Pons (tissue), 1 donor: Measurements from ENCODE around the gene TNFSF12.

Source experiments
- DNase-seq: peaks from one replicate; pipeline ENCODE4 v3.0.0-alpha.2; 2016; ENCODE audit warnings: low spot score

Gene TNFSF12

DNA sequence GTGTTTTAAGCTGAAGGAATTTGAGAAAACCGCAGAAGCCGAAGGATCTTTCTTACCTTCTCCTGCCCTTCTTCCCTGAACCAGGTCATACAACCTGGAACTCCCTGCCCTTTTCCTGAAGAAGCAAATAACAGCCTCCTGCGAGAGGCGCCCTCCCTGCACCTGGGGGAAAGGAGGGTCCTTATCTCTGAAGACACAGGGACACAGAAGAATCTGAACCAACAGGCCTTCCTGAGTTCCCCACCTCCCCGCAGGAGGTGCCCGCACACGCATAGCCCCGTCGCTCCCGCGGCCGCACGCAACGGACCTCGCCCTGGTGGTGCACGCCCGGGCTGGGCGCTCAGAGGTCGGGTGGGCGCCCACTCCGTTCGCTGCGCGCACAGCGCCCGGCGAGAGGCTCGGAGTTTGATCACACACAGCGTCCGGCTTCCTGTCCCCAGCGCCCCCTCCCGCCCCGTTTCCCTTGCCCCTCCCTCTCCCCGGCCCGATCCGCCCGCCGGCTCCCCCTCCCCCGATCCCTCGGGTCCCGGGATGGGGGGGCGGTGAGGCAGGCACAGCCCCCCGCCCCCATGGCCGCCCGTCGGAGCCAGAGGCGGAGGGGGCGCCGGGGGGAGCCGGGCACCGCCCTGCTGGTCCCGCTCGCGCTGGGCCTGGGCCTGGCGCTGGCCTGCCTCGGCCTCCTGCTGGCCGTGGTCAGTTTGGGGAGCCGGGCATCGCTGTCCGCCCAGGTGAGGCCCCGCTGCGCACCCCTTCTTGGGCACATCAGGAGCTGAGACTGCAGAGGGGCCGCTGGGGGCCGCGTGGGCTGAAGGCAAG lies at the start of gene TNFSF12:
TNFSF12 (plus strand) TSS at position 474 of the 816 bp plus-strand sequence; CDS start at position 570, 96 bp downstream.
- DNase-seq: no peak

- DNase-seq: no peak
Observed at GRCh38 chr17:7499161-7499560, 49.7 kb upstream of the TNFSF12 start.

DNA sequence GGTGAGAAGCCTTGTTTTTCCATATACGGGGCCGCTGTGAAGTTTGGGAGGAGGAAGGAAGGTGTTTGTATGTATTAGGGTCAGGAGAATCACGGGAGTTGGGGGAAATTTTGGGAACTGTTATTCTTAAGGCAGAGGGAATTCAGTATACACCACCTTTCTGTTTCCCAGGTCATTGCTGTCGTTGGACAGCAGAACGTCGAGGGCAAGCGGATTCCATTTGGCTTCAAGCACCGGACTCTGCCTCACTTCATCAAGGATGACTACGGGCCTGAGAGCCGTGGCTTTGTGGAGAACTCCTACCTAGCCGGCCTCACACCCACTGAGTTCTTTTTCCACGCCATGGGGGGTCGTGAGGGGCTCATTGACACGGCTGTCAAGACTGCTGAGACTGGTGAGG lies 47.1 kb upstream of the TNFSF12 start:
- DNase-seq: no peak

DNA sequence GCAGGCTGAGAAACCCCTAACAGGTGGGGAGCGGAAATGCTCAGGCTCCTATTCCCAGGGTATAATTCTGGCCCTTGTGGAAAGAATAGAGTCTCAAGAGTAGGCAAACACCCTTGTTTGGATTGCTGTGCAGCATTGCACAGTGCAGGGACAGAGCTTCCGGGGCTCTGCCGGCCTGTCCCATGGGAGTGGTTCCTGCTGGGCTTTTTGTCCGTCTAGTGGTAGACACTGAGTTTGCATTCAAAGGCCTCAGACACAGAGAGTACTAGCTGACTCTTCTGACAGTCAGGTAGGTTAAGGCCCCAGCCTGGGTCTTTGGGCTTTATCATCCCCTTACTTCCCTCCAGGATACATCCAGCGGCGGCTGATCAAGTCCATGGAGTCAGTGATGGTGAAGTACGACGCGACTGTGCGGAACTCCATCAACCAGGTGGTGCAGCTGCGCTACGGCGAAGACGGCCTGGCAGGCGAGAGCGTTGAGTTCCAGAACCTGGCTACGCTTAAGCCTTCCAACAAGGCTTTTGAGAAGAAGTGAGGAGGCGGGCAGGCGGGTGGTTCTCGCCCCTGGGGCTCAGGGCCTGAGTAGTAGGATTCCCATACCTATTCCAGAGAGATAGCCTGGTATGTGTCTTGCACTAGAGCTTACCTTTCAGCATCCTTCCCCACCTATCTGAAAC lies 46.5 kb upstream of the TNFSF12 start:
- no peak for DNase-seq

- no peak for DNase-seq
Observed at GRCh38 chr17:7502987-7503386, 45.9 kb upstream of the TNFSF12 start.

GRCh38 chr17:7503521-7503920 lies 45.3 kb upstream of the TNFSF12 start:
- DNase-seq: no peak

- no peak for DNase-seq
Observed at GRCh38 chr17:7508145-7508544, 40.7 kb upstream of the TNFSF12 start.

GRCh38 chr17:7508846-7509245 lies 40.0 kb upstream of the TNFSF12 start:
- DNase-seq: no peak

GRCh38 chr17:7509937-7510336 lies 38.9 kb upstream of the TNFSF12 start:
- no peak for DNase-seq

GRCh38 chr17:7511108-7511507 lies 37.8 kb upstream of the TNFSF12 start:
- DNase-seq: no peak

DNA sequence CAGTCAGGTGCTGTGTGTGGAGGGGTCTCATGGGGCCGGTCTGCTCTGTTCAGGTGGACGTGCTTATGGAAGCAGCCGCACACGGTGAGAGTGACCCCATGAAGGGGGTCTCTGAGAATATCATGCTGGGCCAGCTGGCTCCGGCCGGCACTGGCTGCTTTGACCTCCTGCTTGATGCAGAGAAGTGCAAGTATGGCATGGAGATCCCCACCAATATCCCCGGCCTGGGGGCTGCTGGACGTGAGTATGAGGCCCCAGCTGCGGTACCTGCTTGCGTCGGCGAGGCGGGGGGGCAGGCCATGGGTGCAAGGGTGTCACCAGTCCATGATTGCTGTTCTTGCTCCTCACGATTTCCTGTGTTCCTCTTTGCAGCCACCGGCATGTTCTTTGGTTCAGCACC lies 36.8 kb upstream of the TNFSF12 start:
- DNase-seq: no peak

DNA sequence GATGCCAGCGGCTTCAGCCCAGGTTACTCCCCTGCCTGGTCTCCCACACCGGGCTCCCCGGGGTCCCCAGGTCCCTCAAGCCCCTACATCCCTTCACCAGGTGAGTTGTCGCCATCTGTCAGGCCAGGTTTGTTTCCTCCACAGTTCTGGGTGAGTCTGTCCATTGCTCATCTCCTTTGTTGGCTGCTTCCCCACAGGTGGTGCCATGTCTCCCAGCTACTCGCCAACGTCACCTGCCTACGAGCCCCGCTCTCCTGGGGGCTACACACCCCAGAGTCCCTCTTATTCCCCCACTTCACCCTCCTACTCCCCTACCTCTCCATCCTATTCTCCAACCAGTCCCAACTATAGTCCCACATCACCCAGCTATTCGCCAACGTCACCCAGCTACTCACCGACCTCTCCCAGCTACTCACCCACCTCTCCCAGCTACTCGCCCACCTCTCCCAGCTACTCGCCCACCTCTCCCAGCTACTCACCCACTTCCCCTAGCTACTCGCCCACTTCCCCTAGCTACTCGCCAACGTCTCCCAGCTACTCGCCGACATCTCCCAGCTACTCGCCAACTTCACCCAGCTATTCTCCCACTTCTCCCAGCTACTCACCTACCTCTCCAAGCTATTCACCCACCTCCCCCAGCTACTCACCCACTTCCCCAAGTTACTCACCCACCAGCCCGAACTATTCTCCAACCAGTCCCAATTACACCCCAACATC lies 35.9 kb upstream of the TNFSF12 start:
- DNase-seq: no peak

- no peak for DNase-seq
Observed at GRCh38 chr17:7513850-7514419, 34.9 kb upstream of the TNFSF12 start.

DNA sequence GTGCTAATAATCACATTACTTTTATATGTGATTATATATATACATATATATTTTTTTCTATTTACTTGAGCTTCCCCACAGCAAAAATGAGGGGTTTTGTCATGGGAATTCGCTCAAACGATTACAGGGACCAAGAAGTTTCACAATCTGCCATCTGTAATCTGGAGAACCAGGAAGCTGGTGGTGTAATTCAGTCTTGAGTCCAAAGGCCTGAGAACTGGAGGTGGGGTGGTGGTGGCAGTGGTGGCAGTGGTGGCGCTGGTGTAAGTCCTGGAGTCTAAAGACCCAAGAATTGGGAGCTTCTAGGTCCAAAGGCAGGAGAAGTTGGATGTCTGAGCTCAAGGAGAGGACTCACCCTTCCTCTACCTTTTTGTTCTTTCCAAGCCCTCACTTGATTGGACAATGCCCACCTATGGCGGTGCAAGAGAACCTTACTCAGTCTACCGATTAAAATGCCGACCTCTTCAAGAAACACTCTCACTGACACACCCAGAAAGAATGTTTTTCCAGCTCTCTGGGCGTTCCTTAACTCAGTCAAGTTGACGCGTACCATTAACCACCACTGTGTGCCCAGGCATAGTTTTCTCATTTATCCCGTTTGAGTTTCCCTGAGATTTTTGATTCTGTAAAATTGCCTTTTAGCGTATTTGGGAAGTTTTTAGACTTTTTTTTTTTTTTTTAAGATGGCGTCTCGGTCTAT lies 32.8 kb upstream of the TNFSF12 start:
- peak; percentile 5 for DNase-seq

DNA sequence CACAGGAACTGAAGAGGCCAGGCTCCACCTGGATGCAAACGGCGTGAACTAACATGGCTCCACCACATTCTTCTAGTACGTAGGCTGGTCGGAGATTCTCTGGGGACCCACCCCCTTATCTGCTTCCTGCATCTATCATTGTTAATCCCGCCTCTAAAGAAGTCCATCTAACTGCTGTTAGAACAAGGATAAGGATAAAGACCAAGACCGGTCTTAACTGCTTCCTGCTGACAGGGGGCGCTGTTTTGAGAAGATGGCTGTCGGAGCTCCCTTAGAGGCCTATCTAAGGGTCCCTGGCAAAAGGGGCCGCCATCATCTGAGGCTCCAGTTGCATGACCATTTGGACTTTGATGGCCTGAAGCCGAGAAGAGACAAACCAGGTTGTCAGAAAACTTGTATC lies 25.8 kb upstream of the TNFSF12 start:
- DNase-seq: no peak

- no peak for DNase-seq
Observed at GRCh38 chr17:7528842-7529241, 20.0 kb upstream of the TNFSF12 start.

- DNase-seq: no peak
Observed at GRCh38 chr17:7530023-7530900, 18.6 kb upstream of the TNFSF12 start.

DNA sequence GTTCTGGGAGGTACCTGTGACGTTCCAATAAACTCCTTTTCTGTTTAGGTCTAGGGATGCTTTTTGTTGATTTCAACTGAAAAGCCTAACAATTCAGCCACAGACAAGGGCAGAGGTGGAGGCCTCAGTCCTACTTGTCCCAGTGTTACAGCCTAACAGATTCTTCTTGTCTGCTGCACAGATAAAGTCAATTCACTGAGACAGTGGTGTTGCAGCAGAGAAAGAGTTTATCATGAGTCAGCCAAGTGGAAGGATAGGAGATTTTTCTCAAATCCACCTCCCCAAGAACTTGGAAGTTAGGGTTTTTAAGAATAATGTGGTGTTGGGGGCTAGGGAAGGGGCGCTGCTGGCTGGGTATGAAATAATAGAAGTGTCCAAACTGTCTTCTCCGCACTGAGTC lies 10.8 kb upstream of the TNFSF12 start:
- DNase-seq: no peak

GRCh38 chr17:7538891-7539545 lies 9.8 kb upstream of the TNFSF12 start:
- DNase-seq: no peak

DNA sequence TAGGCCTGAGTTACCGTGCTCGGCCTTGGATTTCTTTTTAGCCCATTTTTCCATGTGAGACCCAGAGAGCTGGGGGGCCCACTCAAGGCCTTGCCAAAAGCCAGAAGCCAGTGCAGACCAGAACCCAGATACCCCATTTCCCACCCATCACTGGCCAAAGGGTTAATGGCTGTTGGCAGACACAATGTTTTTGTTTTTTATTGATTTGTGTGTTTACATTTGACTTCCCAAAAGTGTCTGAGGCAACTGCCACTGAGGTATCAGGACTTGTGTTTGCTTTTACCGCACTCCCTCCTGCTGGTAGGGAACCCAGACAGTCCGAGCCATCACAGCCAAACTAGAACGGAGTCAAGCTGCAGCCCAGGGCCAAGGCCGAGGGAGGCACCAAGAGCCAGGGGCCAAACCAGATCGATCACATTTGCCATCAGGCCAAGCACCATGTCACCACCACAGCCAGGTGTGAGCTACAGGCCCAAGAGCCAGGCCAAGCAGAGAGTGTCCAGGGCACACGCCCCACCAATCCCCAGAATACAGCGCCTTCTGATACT lies 7.7 kb upstream of the TNFSF12 start:
- no peak for DNase-seq
